Trophoblast cell (in vitro differentiated cells and primary cell): ENCODE measurements around the gene TBX4.
"Not testable (repeated sequence)": the region's sequence is repeated elsewhere in the genome, so short reads cannot be mapped to it uniquely, and the experiment has no call there.

Experiments used
- DNase-seq, 2 donors: peaks; one replicate each; pipeline ENCODE4 v3.0.0-alpha.2; 2016
- H2AFZ ChIP-seq: 2 replicates; pipeline ENCODE4 v1.6.1; 2013; ENCODE audit warnings: low read length, moderate library complexity, mild to moderate bottlenecking; ENCODE audit not compliant: insufficient read depth, poor library complexity
- H2AK5ac ChIP-seq: 2 replicates; pipeline ENCODE4 v1.6.1; 2013; ENCODE audit warnings: mild to moderate bottlenecking, low read length
- H2BK120ac ChIP-seq: 2 replicates; pipeline ENCODE4 v1.6.1; 2013; ENCODE audit warnings: low read length, mild to moderate bottlenecking, moderate library complexity; ENCODE audit not compliant: insufficient read depth, poor library complexity
- H2BK12ac ChIP-seq: 2 replicates; pipeline ENCODE4 v1.6.1; 2013; ENCODE audit warnings: mild to moderate bottlenecking, low read length, moderate library complexity
- H2BK5ac ChIP-seq: 2 replicates; pipeline ENCODE4 v1.6.1; 2013; ENCODE audit warnings: low read length, low read depth, moderate library complexity, mild to moderate bottlenecking; ENCODE audit not compliant: poor library complexity
- H3K14ac ChIP-seq: 2 replicates; pipeline ENCODE4 v1.6.1; 2013; ENCODE audit warnings: mild to moderate bottlenecking, low read length
- H3K18ac ChIP-seq: 2 replicates; pipeline ENCODE4 v1.6.1; 2013; ENCODE audit warnings: mild to moderate bottlenecking, low read length
- H3K23ac ChIP-seq: 2 replicates; pipeline ENCODE4 v1.6.1; 2013; ENCODE audit warnings: low read length
- H3K27ac ChIP-seq: 2 replicates; pipeline ENCODE4 v1.5.1; 2013; ENCODE audit warnings: low read depth, mild to moderate bottlenecking, inconsistent platforms, low read length, moderate library complexity
- H3K27me3 ChIP-seq: 2 replicates; pipeline ENCODE4 v1.6.1; 2013; ENCODE audit warnings: inconsistent platforms, mild to moderate bottlenecking, low read length, moderate library complexity; ENCODE audit not compliant: insufficient read depth
- H3K36me3 ChIP-seq, 2 experiments: 1 replicate in 1 of 2; 2 replicates in 1 of 2; pipeline ENCODE4 v1.6.1; 2013; ENCODE audit warnings: low read length in 2 of 2, mild to moderate bottlenecking in 2 of 2, moderate library complexity in 1 of 2; ENCODE audit not compliant: insufficient read depth in 2 of 2, control insufficient read depth in 1 of 2
- H3K4ac ChIP-seq: 2 replicates; pipeline ENCODE4 v1.6.1; 2013; ENCODE audit warnings: low read depth, mild to moderate bottlenecking, low read length, moderate library complexity
- H3K4me1 ChIP-seq, 2 experiments: 1 replicate in 1 of 2; 2 replicates in 1 of 2; pipeline ENCODE4 v1.6.1; 2013; ENCODE audit warnings: low read length in 2 of 2, mild to moderate bottlenecking in 2 of 2, moderate library complexity in 1 of 2; ENCODE audit not compliant: insufficient read depth in 2 of 2, control insufficient read depth in 1 of 2
- H3K4me2 ChIP-seq: 2 replicates; pipeline ENCODE4 v1.6.1; 2013; ENCODE audit warnings: inconsistent platforms, mild to moderate bottlenecking, low read length, moderate library complexity
- H3K4me3 ChIP-seq: 2 replicates; pipeline ENCODE4 v1.5.1; 2013; ENCODE audit warnings: mild to moderate bottlenecking, low read depth, low read length, inconsistent platforms
- H3K79me1 ChIP-seq: one replicate; pipeline ENCODE4 v1.6.1; 2013; ENCODE audit warnings: low read length
- H3K79me2 ChIP-seq: 2 replicates; pipeline ENCODE4 v1.6.1; 2013; ENCODE audit warnings: low read length, mild to moderate bottlenecking; ENCODE audit not compliant: control insufficient read depth, insufficient read depth, poor library complexity
- H3K9ac ChIP-seq: 2 replicates; pipeline ENCODE4 v1.6.1; 2013; ENCODE audit warnings: mild to moderate bottlenecking, low read length
- H3K9me3 ChIP-seq: 2 replicates; pipeline ENCODE4 v1.6.1; 2013; ENCODE audit warnings: low read depth, mild to moderate bottlenecking, control low read depth, inconsistent platforms, low read length; ENCODE audit not compliant: insufficient read depth
- H4K12ac ChIP-seq: 2 replicates; pipeline ENCODE4 v1.6.1; 2013; ENCODE audit warnings: low read depth, mild to moderate bottlenecking, low read length, moderate library complexity
- H4K8ac ChIP-seq: 2 replicates; pipeline ENCODE4 v1.6.1; 2013; ENCODE audit warnings: low read depth, mild to moderate bottlenecking, low read length, moderate library complexity
- H4K91ac ChIP-seq: one replicate; pipeline ENCODE4 v1.6.1; 2013; ENCODE audit warnings: low read depth, mild to moderate bottlenecking, low read length, moderate library complexity
- WGBS: extraction: QIAGEN DNeasy Blood & Tissue Kit; methylation state at CpG from one replicate; pipeline ENCODE4 v1.1.7; 2013; ENCODE audit warnings: missing lambda C conversion rate; ENCODE audit not compliant: insufficient read length, insufficient coverage; ENCODE audit errors: extremely low coverage; 5-methylcytosine and 5-hydroxymethylcytosine counted together

Gene TBX4

DNA sequence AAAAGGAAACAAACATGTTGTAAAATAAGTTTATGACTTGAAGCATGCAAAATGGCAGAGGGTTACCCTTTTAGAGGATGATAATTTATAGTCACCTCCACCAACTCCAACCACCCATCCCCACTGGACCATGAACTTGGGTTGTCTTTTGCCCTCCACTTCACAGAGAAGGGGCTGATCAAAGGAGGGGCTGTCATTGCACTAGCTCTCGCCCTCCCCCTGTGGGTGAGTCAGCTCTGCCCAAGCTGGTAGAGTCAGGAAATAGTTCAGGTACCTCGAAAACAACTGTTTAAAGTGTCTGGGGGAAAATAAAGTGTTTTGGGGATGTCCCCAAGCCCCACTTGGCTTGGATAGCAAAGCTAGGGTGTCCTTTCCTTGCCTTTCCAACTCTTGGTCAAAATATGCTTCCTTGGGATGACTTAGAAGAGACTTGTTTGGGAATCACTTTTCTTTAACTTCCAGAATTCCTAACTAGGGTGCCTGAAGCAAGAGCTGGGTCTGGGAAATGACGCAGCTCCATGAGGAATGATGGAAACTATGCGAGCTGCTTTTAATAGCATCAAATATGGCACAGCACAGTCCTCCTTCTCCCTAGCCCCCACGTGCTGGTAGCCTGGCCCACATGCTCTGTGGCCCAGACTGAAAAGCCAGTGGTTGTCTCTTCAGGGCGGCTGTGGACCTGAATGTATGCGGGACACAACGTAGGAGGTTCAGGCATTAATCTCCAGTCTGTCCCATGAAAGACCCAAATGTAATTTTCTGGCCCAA lies 40.7 kb downstream of the TBX4 start:
- H2BK5ac ChIP-seq = peak overlapping the region; percentile 15
- H3K18ac ChIP-seq = no peak overlapping the region
- no peak overlapping the region for H4K8ac ChIP-seq
- H3K4me1 ChIP-seq = peaks cover 2 to 9% of the 10 kb centered on the region in 2 experiments
- peaks cover 3% of the 10 kb centered on the region for H3K79me1 ChIP-seq
- no peak overlapping the region for H2AFZ ChIP-seq
- H3K23ac ChIP-seq = no peak overlapping the region
- DNase-seq = peak; percentile 92 to 95
- no peaks in the 10 kb centered on the region for H3K9me3 ChIP-seq
- H3K36me3 ChIP-seq = no peaks in the 10 kb centered on the region
- H3K27me3 ChIP-seq = no peaks in the 10 kb centered on the region
- no peaks in the 10 kb centered on the region for H3K79me2 ChIP-seq
- H3K14ac ChIP-seq = no peak overlapping the region
- H3K4me3 ChIP-seq = no peak overlapping the region
- H2BK12ac ChIP-seq = no peak overlapping the region
- no peak overlapping the region for H3K9ac ChIP-seq
- H2AK5ac ChIP-seq = no peak overlapping the region
- no peak overlapping the region for H3K27ac ChIP-seq
- no CpG with 5 or more reads among the region's 8 CpGs for WGBS
- no peak overlapping the region for H2BK120ac ChIP-seq
- no peak overlapping the region for H4K12ac ChIP-seq
- H3K4ac ChIP-seq = no peak overlapping the region
- H3K4me2 ChIP-seq = no peak overlapping the region
- H4K91ac ChIP-seq = no peak overlapping the region

DNA sequence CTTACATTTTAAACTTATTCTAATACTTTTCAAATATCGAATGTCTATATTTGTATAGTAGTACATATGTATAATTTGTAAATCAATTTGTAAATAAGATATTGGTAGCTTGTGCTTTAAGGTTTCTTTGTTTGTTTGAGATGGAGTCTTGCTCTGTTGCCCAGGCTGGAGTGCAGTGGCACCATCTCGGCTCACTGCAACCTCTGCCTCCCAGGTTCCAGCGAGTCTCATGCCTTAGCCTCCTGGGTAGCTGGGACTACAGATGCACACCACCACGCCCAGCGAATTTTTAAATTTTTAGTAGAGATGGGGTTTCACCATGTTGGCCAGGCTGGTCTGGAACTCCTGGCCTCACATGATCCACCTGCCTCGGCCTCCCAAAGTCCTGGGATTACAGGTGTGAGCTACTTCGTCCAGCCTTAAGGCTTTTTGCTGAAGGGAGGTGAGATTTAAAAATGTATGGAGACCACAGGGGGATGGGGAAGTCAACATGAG lies 41.7 kb downstream of the TBX4 start:
- H3K4me3 ChIP-seq, H2AK5ac ChIP-seq, H3K9me3 ChIP-seq, H3K4me1 ChIP-seq, H2BK5ac ChIP-seq, H4K91ac ChIP-seq, H3K23ac ChIP-seq, H3K27ac ChIP-seq, DNase-seq, H3K4ac ChIP-seq, H3K4me2 ChIP-seq, H2BK12ac ChIP-seq, H4K8ac ChIP-seq, H3K79me1 ChIP-seq, H3K27me3 ChIP-seq, H2AFZ ChIP-seq, H3K14ac ChIP-seq, H3K9ac ChIP-seq, H3K36me3 ChIP-seq, H3K79me2 ChIP-seq, H2BK120ac ChIP-seq, H4K12ac ChIP-seq, H3K18ac ChIP-seq: not testable (repeated sequence)
- no CpG with 5 or more reads among the region's 7 CpGs for whole genome bisulfite sequencing

DNA sequence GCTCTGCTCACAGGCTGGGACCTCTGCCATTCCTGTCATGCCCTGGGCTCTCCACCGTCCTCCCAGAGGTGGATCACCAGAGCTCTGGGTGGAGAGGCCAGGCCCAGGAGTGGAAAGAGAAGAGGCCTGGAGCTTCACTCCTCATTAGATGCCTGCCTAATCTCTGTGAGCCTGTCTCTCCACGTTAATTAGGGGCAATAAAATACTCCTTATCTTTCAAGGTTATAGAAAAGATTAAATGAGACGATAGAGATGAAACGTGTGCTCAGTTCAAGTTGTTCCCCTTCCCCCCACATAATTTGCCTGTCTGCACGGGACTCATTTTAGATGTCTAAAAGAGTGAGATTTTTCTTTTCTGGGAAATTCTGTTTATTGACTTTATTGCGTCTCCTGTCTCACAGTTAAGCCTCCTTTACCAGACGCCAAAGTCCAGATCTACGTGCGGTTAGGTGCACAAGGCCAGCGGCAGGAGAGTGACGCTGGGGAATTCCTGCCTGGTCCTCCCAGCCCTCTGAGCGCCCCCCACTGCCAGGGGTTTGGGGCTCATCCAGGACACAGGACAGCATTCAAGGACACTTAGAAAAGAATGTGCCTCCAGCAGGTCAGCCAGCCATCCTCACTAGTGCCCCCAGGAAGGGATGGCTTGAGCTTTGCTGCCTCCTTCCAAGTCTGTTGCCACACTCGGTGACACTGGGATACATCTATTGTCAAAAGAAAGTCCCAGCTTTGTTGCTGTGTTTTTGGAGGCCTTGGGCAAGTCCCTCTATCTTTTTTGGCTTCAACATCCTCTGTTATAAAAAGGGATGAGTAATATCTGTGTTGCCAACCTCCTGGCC lies 42.3 kb downstream of the TBX4 start:
- DNase-seq = no peak
- Histone ChIP-seq H3K23ac (no peak overlapping the region), H2AK5ac (no peak overlapping the region), H2BK5ac (no peak overlapping the region), H3K36me3 (no peaks in the 10 kb centered on the region), H3K79me1 (peaks cover 3% of the 10 kb centered on the region), H3K4me3 (no peak overlapping the region), H2BK12ac (no peak overlapping the region), H3K27ac (no peak overlapping the region), H3K9ac (no peak overlapping the region), H3K9me3 (no peaks in the 10 kb centered on the region), H3K4me1 (peaks cover 2 to 9% of the 10 kb centered on the region in 2 experiments), H4K91ac (no peak overlapping the region), H3K4ac (no peak overlapping the region), H2AFZ (no peak overlapping the region), H4K12ac (no peak overlapping the region), H3K4me2 (no peak overlapping the region), H2BK120ac (no peak overlapping the region), H3K18ac (no peak overlapping the region), H3K79me2 (no peaks in the 10 kb centered on the region), H4K8ac (no peak overlapping the region), H3K14ac (no peak overlapping the region), H3K27me3 (no peaks in the 10 kb centered on the region)
- WGBS = no CpG with 5 or more reads among the region's 13 CpGs

DNA sequence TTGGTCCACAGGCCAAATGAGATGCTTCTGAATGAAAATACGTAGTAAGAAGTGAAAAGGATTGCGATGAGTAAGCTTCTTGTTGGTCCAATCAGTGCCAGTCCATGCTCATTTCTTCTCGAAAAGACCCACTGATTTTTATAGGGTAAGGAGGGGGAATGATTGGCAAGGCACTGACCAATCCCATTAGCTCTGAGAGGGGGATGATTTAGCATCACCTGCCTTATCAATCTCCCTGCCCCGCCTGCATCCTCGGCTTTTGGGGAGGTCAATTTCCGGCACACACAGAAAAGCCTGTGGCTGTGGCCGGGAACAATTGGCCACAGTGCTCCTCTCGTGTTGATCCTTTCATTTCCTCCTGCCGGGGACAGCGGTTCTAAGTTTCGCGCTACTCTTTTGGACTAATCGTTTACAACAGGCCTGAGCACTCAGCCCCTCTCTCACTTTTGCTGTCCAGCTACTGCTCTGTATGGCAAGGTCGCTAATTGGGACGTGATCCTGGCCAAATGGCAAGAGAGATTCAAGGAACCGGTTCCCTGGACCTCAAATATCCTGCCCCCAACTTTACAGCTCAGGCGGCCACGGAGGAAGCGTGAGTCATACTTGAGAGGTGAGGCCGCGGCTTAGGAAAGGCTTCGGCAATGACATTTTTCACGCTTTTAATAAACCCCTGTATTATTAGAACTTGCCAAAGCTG lies 43.1 kb downstream of the TBX4 start:
- Histone ChIP-seq H3K79me2 (no peaks in the 10 kb centered on the region), H2BK12ac (no peak overlapping the region), H4K8ac (no peak overlapping the region), H2BK120ac (no peak overlapping the region), H3K27ac (no peak overlapping the region), H3K9me3 (no peaks in the 10 kb centered on the region), H3K79me1 (peaks cover 3% of the 10 kb centered on the region), H3K23ac (no peak overlapping the region), H3K18ac (no peak overlapping the region), H4K91ac (no peak overlapping the region), H3K14ac (no peak overlapping the region), H4K12ac (no peak overlapping the region), H2AFZ (no peak overlapping the region), H3K36me3 (no peaks in the 10 kb centered on the region), H3K4ac (no peak overlapping the region), H3K4me1 (peaks cover 2 to 9% of the 10 kb centered on the region in 2 experiments), H3K4me2 (no peak overlapping the region), H2AK5ac (no peak overlapping the region), H3K9ac (no peak overlapping the region), H3K27me3 (no peaks in the 10 kb centered on the region), H2BK5ac (no peak overlapping the region), H3K4me3 (no peak overlapping the region)
- no peak for DNase-seq
- WGBS = no CpG with 5 or more reads among the region's 23 CpGs
